Measurements from ENCODE around the gene NDEL1.

NDEL1 gene

DNA sequence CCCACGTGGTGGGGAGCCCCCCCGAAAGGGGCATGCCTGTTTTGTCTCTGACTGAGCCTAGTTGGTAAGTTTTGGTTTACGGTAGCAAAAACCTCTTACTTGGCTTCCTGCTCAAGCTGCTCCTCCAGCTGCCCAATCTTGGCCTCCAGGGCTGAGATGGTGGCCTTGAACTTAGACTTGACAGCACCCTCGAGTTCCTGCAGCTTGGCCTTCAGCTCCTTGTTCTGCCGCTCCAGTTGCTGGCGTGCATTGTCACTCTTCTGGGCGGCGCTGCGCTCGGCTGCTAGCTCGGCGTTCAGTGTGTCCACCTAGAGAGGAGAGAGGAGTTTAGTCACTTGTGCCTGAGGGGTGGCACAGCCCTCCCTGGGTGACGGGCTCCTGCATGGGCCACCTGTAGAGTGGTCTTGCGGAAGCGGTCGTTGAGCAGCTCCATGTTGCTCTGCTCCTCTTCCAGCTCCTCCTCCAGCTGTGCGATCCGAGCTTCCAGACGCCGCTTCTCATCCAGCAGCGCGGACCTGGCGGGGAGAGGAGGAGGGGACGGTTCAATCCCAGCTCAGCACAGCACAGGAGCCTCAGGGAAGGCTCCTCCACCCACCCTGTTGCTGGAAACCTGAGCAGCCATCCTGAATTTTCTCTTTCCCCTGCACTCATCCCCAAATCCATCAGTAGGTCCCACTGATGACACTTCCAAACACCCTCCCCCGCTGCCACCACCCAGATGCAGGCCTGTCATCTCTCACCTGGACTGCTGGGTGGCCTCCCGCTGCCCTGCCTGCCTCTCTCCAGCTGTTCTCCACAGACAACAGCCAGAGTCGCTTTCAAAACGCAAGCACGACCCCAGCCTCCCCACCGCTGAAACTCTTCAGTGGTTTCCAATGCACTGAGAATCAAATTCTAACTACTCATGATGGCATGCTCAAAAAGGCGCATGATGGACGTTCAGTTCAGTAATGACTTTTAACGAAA lies 44.6 kb downstream of the NDEL1 start:
- Histone ChIP-seq H3K27ac (ENCODE audit: low read depth, low read length) (no peak overlapping the region), H2BK120ac (ENCODE audit: low read depth, low read length) (no peak overlapping the region)

DNA sequence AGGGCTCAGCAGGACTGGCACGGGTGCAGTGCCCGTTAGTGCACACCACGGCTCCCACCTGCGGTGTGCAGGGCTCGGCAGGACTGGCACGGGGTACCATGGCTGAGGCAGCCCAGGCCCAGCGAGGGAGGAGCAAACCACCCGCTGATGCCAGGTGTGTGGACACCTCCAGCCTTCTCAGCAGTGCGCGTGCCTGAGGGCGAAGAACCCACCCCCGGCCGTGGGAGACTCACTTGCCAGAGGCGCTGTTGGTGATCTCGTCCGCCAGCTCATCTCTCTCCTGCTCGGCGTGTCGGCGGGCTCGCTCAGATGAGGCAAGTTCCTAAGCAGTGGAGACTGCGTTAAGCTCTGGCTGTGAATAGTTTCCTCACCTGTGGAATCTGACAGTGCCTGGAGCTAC lies 45.4 kb downstream of the NDEL1 start:
- peak; percentile 17 for DNase-seq
- Histone ChIP-seq H3K9ac (ENCODE audit: low read length) (no peak overlapping the region), H3K79me1 (ENCODE audit: low read length) (no peaks in the 10 kb centered on the region), H3K4me3 (ENCODE audit: low read length) (no peak overlapping the region), H3K18ac (ENCODE audit: low read length) (no peak overlapping the region), H2BK120ac (ENCODE audit: low read depth, low read length) (no peak overlapping the region), H3K4me1 (ENCODE audit: control insufficient read depth, low read depth, low read length) (no peaks in the 10 kb centered on the region), H2BK5ac (ENCODE audit: low read length) (no peak overlapping the region), H4K8ac (ENCODE audit: low read depth, low read length) (no peak overlapping the region), H2BK15ac (replicated peaks; ENCODE audit: low read depth) (no peak overlapping the region), H2AK5ac (ENCODE audit: low read length) (no peak overlapping the region), H3K4me2 (ENCODE audit: low read length) (no peak overlapping the region), H4K5ac (ENCODE audit: low read length) (no peak overlapping the region), H3K23ac (ENCODE audit: low read length) (no peak overlapping the region), H3K36me3 (ENCODE audit: control insufficient read depth, insufficient read depth, low read length) (peaks cover 24% of the 10 kb centered on the region), H3K4ac (ENCODE audit: low read depth, low read length) (no peak overlapping the region), H3K27me3 (ENCODE audit: insufficient read depth, low read length, poor library complexity) (no peaks in the 10 kb centered on the region), H3K56ac (ENCODE audit: low read length) (no peak overlapping the region), H3K27ac (ENCODE audit: low read depth, low read length) (no peak overlapping the region), H3K79me2 (ENCODE audit: control insufficient read depth, insufficient read depth, low read length) (no peaks in the 10 kb centered on the region)
- no CpG with 5 or more reads among the region's 22 CpGs for WGBS (ENCODE audit: extremely low coverage, insufficient coverage, low lambda C conversion rate)

More for the DNA sequence above, 44.6 kb downstream of the NDEL1 start:
- no peak overlapping the region for H4K8ac ChIP-seq (ENCODE audit: low read depth, low read length)
- H3K23ac ChIP-seq (ENCODE audit: low read length) = no peak overlapping the region
- no CpG with 5 or more reads among the region's 33 CpGs for WGBS (ENCODE audit: extremely low coverage, insufficient coverage, low lambda C conversion rate)
- no peaks in the 10 kb centered on the region for H3K79me2 ChIP-seq (ENCODE audit: control insufficient read depth, insufficient read depth, low read length)
- DNase-seq = no peak
- no peak overlapping the region for H3K4me2 ChIP-seq (ENCODE audit: low read length)
- H3K9ac ChIP-seq (ENCODE audit: low read length) = no peak overlapping the region
- no peak overlapping the region for H2BK15ac ChIP-seq (replicated peaks; ENCODE audit: low read depth)
- H4K5ac ChIP-seq (ENCODE audit: low read length) = no peak overlapping the region
- no peak overlapping the region for H2AK5ac ChIP-seq (ENCODE audit: low read length)
- no peak overlapping the region for H3K4me3 ChIP-seq (ENCODE audit: low read length)
- H3K56ac ChIP-seq (ENCODE audit: low read length) = no peak overlapping the region
- no peaks in the 10 kb centered on the region for H3K79me1 ChIP-seq (ENCODE audit: low read length)
- H3K18ac ChIP-seq (ENCODE audit: low read length) = no peak overlapping the region
- H3K4ac ChIP-seq (ENCODE audit: low read depth, low read length) = no peak overlapping the region
- H2BK5ac ChIP-seq (ENCODE audit: low read length) = no peak overlapping the region
- peaks cover 24% of the 10 kb centered on the region for H3K36me3 ChIP-seq (ENCODE audit: control insufficient read depth, insufficient read depth, low read length)
- H3K27me3 ChIP-seq (ENCODE audit: insufficient read depth, low read length, poor library complexity) = no peaks in the 10 kb centered on the region
- no peaks in the 10 kb centered on the region for H3K4me1 ChIP-seq (ENCODE audit: control insufficient read depth, low read depth, low read length)

DNA sequence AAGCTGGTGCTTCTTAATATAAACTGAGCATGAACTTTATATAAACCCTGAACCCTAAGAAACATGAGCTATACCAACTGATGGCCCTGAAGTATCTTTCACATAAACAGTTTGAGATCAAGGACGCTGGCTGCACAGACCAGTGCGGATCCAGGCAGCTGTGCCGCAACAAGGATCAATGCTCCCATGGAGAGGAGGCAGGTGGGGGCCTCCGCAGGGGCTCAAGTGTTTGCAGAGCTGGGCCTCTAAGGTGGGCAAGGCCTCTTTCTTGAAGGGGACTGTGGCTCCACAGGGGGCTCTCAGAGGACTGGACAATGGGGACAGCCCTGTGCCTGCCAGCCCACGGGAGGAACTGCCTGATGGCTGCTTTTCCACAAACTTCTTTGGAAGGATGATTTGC lies 46.0 kb downstream of the NDEL1 start:
- no peak overlapping the region for H4K5ac ChIP-seq (ENCODE audit: low read length)
- H3K9ac ChIP-seq (ENCODE audit: low read length) = no peak overlapping the region
- no peak overlapping the region for H3K4me3 ChIP-seq (ENCODE audit: low read length)
- peaks cover 23% of the 10 kb centered on the region for H3K36me3 ChIP-seq (ENCODE audit: control insufficient read depth, insufficient read depth, low read length)
- no peak overlapping the region for H3K18ac ChIP-seq (ENCODE audit: low read length)
- no peaks in the 10 kb centered on the region for H3K79me2 ChIP-seq (ENCODE audit: control insufficient read depth, insufficient read depth, low read length)
- H3K4me2 ChIP-seq (ENCODE audit: low read length) = no peak overlapping the region
- H4K8ac ChIP-seq (ENCODE audit: low read depth, low read length) = no peak overlapping the region
- no peak overlapping the region for H2AK5ac ChIP-seq (ENCODE audit: low read length)
- H3K4ac ChIP-seq (ENCODE audit: low read depth, low read length) = no peak overlapping the region
- no peaks in the 10 kb centered on the region for H3K4me1 ChIP-seq (ENCODE audit: control insufficient read depth, low read depth, low read length)
- H3K27me3 ChIP-seq (ENCODE audit: insufficient read depth, low read length, poor library complexity) = no peaks in the 10 kb centered on the region
- no peak for DNase-seq
- H2BK5ac ChIP-seq (ENCODE audit: low read length) = no peak overlapping the region
- H3K27ac ChIP-seq (ENCODE audit: low read depth, low read length) = no peak overlapping the region
- H2BK15ac ChIP-seq (replicated peaks; ENCODE audit: low read depth) = no peak overlapping the region
- no CpG with 5 or more reads among the region's 5 CpGs for WGBS (ENCODE audit: extremely low coverage, insufficient coverage, low lambda C conversion rate)
- H3K23ac ChIP-seq (ENCODE audit: low read length) = no peak overlapping the region
- no peak overlapping the region for H3K56ac ChIP-seq (ENCODE audit: low read length)
- no peaks in the 10 kb centered on the region for H3K79me1 ChIP-seq (ENCODE audit: low read length)
- H2BK120ac ChIP-seq (ENCODE audit: low read depth, low read length) = no peak overlapping the region

- no CpG with 5 or more reads among the region's 5 CpGs for WGBS (ENCODE audit: extremely low coverage, insufficient coverage, low lambda C conversion rate)
- Histone ChIP-seq H2BK15ac (replicated peaks; ENCODE audit: low read depth) (no peak overlapping the region), H3K36me3 (ENCODE audit: control insufficient read depth, insufficient read depth, low read length) (peaks cover 20% of the 10 kb centered on the region)
Observed at GRCh38 chr17:8482546-8482945, 46.9 kb downstream of the NDEL1 start.

DNA sequence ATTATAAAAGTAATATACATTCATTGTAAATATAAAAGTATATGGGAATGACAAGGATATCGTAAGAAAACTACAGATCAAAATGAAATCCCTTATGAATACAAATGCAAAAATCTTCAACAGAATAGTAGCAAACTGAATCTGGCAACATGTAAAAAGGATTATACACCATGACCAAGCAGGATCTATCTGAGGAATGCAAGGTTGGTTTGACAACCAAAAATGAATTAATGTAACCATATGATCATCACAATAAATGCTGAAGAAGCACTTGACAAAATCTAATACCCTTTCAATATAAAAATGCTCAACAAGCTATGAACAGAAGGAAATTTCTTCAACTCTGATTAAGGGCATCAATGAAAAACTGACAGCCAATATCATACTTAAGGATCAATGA lies 48.8 kb downstream of the NDEL1 start:
- Histone ChIP-seq H2BK15ac (replicated peaks; ENCODE audit: low read depth) (no peak overlapping the region), H3K79me1 (ENCODE audit: low read length) (no peaks in the 10 kb centered on the region)
- no CpG with 5 or more reads among the region's 1 CpG for WGBS (ENCODE audit: extremely low coverage, insufficient coverage, low lambda C conversion rate)

More at GRCh38 chr17:8482546-8482945, 46.9 kb downstream of the NDEL1 start:
- no peak overlapping the region for H3K23ac ChIP-seq (ENCODE audit: low read length)
- H3K79me1 ChIP-seq (ENCODE audit: low read length) = no peaks in the 10 kb centered on the region
- H3K9ac ChIP-seq (ENCODE audit: low read length) = no peak overlapping the region
- H3K4me1 ChIP-seq (ENCODE audit: control insufficient read depth, low read depth, low read length) = no peaks in the 10 kb centered on the region
- no peak overlapping the region for H2AK5ac ChIP-seq (ENCODE audit: low read length)
- no peak overlapping the region for H2BK120ac ChIP-seq (ENCODE audit: low read depth, low read length)
- no peaks in the 10 kb centered on the region for H3K79me2 ChIP-seq (ENCODE audit: control insufficient read depth, insufficient read depth, low read length)
- H4K8ac ChIP-seq (ENCODE audit: low read depth, low read length) = no peak overlapping the region
- DNase-seq = no peak
- no peaks in the 10 kb centered on the region for H3K27me3 ChIP-seq (ENCODE audit: insufficient read depth, low read length, poor library complexity)
- H2BK5ac ChIP-seq (ENCODE audit: low read length) = no peak overlapping the region
- no peak overlapping the region for H3K4ac ChIP-seq (ENCODE audit: low read depth, low read length)
- no peak overlapping the region for H4K5ac ChIP-seq (ENCODE audit: low read length)
- H3K56ac ChIP-seq (ENCODE audit: low read length) = no peak overlapping the region
- H3K18ac ChIP-seq (ENCODE audit: low read length) = no peak overlapping the region
- no peak overlapping the region for H3K4me3 ChIP-seq (ENCODE audit: low read length)
- no peak overlapping the region for H3K4me2 ChIP-seq (ENCODE audit: low read length)
- H3K27ac ChIP-seq (ENCODE audit: low read depth, low read length) = no peak overlapping the region

More for the DNA sequence above, 48.8 kb downstream of the NDEL1 start:
- no peak overlapping the region for H3K18ac ChIP-seq (ENCODE audit: low read length)
- H2BK5ac ChIP-seq (ENCODE audit: low read length) = no peak overlapping the region
- no peak overlapping the region for H3K56ac ChIP-seq (ENCODE audit: low read length)
- no peak overlapping the region for H4K8ac ChIP-seq (ENCODE audit: low read depth, low read length)
- H3K4me2 ChIP-seq (ENCODE audit: low read length) = no peak overlapping the region
- no peak overlapping the region for H2BK120ac ChIP-seq (ENCODE audit: low read depth, low read length)
- no peak overlapping the region for H3K9ac ChIP-seq (ENCODE audit: low read length)
- peaks cover 20% of the 10 kb centered on the region for H3K36me3 ChIP-seq (ENCODE audit: control insufficient read depth, insufficient read depth, low read length)
- no peak overlapping the region for H4K5ac ChIP-seq (ENCODE audit: low read length)
- no peaks in the 10 kb centered on the region for H3K79me2 ChIP-seq (ENCODE audit: control insufficient read depth, insufficient read depth, low read length)
- no peak overlapping the region for H3K27ac ChIP-seq (ENCODE audit: low read depth, low read length)
- H3K23ac ChIP-seq (ENCODE audit: low read length) = no peak overlapping the region
- no peak overlapping the region for H3K4me3 ChIP-seq (ENCODE audit: low read length)
- no peak overlapping the region for H2AK5ac ChIP-seq (ENCODE audit: low read length)
- H3K4ac ChIP-seq (ENCODE audit: low read depth, low read length) = no peak overlapping the region
- no peaks in the 10 kb centered on the region for H3K4me1 ChIP-seq (ENCODE audit: control insufficient read depth, low read depth, low read length)
- H3K27me3 ChIP-seq (ENCODE audit: insufficient read depth, low read length, poor library complexity) = no peaks in the 10 kb centered on the region
- DNase-seq = no peak
